GM19240 (cell line): ENCODE results near the gene PER2.
A peak's percentile ranks its signal among the peaks of the same experiment; 100 is the strongest.

Source experiments
- DNase-seq: peaks from one replicate; pipeline ENCODE4 v3.0.0; 2011; ENCODE audit warnings: low spot score; ENCODE audit not compliant: insufficient read length

Gene PER2

DNA sequence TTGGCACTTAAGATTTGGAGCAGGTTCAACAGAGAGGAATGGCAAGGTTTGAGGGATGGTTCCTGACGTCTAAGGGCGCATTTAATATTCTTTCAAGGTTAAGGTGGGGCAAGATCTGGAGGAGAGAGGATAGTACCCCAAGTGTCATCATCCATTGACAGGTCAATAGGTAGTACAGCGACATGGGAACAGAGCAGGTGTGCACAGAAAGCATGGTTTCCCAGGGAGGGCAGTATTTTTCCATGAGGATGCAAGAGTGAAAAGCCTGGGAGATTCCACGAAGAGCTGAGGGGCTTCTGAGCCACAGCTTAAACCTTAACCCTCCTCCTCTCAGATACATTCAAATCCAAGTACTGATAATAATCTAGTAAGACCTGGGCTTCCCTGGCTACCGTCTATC, 57.7 kb downstream of the PER2 start:
- DNase-seq: no peak

DNA sequence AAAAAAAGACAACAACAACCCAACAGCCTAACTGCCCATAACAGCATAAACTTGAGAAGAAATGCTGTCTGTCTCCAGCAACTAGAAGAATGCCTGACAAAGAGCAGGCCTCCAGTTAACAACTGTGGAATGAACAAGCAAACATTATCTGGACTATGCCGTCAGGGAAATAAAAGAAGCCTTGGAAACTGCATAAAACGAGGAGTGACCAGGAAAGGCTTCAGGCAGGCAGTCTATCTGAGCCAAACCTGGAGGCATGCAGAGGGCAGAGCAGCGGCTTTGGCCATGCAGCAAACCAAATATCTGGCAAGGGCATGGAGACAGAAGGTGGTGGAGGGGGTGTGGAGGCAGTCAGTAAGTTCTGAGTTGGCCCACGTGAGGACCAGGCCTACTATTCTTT, 59.7 kb downstream of the PER2 start:
- no peak for DNase-seq

DNA sequence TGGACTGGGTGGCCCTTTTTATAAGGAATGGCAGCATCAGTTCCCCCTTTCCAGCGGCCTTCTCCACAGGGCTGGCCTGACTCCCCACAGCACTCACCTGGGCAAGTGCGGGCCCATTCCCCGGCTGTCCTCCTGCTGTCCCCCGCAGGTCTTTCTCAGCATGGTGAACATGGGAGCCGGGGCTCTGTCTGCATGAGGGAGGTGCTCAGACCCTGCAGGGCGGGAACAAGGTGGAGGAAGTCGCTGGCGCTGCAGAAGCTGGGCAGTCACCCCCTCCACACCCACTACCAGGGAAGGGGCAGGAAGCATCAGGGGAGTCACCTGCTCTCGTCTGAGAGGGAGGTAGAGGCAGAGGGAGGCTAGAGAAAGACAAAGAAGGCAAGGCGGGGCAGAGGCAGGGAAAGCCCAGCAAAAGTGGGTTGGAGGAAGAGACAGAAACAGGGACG, 60.8 kb downstream of the PER2 start:
- no peak for DNase-seq

DNA sequence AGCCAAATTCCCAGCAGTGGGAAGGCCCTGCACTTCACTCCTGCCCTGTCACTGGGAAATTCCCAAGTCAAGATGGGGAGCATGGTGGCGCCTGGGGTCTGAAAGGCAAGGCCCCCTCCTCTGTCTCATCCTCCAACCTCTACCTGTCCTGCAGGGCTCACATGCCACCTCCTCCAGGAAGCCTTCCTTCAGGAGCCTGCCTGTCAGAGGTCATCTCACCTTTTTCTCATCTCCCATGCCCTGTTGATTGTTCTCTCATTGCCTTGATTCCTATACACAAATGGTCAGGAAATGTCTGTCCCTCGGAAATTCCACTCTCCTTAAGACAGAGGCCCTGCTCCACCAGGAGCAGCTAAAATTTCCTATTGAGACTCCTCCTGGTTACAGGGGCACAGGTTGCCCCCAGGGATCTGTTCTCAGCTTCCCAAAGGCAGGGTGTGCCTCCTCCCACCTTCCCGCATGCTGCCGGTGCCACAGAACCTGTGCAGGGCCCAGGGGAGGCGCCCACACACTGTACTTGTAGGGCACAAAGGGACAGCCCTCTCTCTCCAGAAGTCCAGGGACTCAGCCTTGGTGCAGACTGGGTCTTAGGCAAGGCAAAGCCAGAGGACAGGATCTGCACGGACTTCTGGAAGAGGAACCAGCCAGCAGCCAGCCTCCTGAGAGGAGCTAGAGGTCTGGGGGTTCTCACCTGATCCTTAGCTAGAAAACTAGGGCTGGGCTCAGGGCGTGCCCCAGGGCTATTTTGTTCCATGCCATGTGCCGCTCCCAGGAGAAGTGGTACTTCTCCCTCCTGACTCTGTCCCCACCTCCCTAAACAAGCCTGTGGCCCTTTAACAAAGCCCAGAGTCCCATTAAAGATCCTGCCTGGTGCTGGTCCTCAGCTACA, 61.5 kb downstream of the PER2 start:
- no peak for DNase-seq

DNA sequence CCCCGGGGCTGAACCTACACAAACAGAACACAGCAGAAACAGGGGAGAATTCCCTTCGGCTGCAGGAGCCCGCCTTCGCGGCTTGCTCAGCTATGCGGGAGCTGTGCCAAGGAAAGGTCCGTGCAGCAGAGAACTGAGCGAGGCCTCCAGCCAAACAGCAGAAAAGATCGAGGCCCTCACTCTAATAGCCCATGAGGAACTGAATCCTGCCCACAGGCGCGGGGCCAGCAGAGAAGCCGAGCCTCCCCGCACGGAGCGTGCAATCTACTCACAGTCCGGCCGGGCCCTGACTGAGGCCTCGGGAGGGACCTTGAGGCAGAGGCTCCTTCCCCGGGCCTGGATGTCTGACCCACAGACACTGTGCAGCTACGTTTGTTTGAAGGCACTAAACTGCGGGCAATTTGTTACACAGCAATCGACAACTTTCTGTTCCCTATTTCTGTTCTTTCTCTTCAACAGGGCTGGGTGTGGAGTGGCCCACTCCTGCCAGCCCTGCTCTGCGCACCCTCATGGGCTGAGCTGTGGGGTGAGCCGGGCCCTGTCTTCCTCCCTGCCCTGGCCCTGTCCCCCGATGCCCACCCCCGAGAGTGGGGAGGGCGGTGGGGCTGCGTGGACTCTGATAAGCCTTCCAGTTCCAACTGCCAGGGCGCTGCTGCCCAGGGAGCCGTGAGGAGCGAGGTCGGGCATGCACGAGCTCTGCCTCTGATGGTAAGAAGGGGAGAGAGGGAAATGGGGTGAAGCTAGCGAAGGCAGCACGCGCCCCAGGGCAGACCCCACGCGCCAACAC, 62.3 kb downstream of the PER2 start:
- no peak for DNase-seq

DNA sequence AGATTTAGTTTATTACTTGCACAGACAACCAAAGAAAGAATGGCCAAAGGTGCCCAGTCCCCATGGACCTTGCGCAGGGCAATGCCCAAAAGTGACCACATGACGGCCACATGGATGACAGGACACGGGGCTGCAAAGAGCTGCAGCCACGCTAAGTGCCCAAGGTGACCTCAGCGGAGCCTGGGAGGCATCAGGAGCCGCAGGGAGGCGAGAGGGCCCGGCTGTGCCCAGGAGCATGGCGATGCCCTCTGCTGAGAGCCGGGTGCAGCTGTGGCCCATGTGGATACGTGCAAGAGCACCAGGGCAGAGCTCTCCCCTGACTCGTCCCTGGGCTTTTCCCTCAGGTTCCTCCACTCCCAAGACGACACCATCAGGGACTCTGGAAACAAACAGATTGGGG, 63.3 kb downstream of the PER2 start:
- DNase-seq: no peak

DNA sequence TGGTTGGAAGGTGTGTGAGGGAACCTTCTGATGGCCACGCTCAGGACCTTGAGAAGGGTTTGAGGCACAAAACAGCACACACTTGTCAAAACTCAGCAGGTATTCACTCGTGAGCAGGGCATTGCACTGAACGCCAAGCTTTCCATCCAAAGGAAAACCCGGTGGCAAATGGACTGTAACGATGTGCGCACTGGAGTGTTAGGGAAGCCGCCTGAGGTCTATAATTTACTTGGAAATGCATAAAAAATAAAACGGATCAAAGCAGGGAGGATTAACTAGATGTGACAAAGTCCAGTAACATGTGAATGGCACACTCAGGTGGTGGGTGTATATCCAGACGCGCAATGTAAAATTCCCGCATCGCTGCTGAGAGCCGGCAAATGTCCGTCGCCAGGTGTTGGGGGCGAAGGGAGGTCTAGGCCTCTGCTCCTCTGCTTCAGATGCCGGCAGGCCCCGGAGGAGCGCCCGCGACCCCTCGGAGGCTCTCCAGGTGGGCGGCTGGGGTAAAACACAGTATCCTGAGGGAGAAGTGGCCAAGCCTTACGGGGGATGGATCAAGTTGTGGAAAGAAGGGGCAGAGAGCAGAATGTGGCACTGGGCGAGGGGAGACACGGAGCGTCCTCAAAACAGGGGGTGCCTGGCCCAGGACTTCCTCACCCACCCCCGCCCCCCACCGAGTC, 63.9 kb downstream of the PER2 start:
- DNase-seq: no peak

DNA sequence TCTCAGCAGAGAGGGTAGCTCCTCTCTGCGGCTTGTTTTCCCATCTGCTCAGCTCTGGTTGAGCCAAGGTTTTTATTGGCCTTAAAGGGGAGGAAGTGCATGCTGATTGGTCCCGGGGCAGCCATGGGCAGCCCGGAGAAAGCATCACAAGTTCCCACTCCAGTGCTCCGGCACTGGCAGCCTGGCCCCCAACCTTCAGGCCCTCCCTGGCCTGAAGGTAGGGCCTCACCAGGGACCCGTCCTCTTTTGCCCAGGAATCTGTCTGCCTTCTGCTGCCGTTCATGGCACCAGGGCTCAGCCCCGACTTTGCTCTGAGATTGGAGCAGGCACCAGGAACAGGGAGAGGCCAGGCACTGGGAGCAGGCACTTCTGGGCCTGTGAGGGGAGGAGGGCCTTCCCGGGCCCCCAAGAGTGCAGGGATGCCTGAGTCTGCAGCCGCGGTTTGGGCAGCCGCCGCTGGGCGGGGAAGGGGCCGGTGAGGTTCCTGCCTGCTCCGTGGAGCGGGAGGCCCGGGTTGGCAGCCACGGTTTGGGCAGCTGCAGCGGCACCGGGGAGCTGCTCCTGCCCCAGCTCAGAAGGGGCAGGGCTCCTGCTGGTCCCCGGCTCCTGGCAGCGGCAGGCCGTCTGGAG, 67.4 kb downstream of the PER2 start:
- DNase-seq: no peak

DNA sequence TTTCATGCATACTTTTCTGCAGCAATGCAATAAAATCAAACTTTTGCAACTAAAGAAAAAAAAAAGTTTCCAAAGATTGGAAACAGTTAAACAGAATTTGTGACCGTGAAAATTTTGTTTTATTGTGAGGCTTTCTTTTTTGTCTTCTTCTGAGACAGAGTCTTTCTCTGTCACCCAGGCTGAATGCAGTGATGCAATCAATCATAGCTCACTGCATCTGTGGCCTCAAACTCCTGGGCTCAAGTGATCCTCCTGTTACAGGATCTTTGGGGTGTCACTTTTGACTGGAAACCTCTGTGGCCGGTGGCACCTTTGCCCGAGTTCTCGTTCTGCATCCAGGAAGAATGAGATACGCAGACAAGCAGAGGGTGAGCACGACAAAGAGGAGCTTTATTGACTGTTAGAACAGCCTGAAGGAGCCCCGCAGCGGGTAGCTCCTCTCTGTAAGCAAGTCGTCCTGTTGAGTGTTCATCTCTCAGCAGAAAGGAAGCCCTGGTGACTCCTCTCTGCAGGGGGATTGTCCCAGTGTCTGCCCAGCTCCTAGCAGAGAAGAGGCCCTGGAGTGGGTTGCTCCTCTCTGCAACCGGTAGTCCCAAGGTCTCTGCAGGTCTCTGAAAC, 68.0 kb downstream of the PER2 start:
- DNase-seq: no peak

DNA sequence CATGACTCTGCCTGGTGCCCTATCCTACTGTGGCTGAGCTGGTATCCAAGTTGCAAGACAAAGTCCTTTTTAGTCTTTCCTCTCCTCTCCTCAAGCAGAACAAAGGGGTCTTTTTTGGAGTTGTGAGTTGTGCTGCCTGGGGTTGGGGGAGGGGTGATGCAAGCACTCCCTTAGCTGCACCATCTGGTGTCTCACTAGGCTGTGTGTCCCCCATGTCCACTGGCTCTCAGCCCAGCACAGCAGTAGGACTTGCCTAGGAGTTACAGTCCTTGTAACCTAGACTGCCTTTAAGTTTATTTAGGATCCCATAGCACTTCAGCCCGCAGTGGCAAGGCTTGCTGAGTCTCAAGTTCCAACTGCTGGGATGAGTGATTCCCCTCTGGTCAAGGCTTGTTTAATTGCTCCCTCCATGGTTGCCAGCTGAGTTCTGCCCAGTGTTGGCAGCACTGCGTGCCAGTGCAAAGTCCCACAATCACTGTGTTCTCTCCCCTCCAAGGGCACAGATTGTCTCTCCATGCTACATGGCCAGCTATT, 71.7 kb downstream of the PER2 start:
- DNase-seq: no peak

DNA sequence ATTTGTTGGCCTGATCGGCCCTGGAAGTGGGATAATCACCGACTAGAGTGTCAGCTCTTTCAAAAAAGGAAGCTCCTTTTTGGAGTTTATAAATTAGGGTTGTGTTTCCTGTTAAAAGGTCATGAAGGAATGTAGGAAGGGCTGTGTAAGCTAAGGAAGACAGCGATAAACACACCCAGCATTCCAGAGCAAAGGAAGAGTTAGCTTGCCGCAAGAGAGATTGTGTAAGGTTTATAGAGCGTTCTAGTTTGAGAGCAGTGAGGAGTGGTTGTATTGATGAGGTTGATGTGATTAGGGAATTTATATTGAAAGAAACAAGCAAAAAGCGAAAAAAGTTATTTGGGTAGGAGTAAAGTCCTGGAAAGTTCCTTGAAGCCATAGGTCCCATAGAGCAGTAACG, 81.4 kb downstream of the PER2 start:
- DNase-seq: no peak

DNA sequence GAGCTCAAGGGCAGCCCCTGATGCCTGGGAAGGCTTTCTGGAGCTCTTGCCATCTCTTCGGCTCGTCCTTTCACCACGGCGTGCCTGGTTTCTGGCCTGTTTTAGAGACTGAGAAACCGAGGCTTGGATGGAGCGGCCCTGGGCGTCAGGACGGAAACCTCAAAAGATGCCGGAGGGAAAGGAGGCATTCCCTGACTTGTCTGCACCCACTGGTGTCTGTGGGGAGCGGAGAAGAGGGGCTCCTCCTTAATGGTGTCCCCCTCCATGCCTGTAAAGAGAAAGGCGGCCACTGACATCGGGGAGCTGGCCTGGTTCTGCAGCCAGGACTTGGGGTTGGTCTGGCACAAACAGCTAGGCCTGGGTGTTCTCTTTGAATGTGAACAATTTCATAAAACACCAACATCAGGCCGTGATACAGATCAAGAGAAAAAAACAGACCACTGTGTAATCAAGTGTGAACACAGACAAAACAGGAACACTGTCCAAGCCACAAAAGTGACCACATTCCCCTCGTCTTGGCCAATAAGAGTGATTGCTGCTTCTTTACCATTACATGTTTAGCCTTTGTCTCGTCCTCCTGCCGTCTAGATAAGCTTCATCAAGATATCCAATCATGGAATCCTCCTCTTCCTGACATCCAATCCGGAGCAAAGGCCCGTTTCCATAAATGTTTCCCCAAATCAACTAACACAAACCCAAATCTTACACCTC, 84.3 kb downstream of the PER2 start:
- DNase-seq: no peak

DNA sequence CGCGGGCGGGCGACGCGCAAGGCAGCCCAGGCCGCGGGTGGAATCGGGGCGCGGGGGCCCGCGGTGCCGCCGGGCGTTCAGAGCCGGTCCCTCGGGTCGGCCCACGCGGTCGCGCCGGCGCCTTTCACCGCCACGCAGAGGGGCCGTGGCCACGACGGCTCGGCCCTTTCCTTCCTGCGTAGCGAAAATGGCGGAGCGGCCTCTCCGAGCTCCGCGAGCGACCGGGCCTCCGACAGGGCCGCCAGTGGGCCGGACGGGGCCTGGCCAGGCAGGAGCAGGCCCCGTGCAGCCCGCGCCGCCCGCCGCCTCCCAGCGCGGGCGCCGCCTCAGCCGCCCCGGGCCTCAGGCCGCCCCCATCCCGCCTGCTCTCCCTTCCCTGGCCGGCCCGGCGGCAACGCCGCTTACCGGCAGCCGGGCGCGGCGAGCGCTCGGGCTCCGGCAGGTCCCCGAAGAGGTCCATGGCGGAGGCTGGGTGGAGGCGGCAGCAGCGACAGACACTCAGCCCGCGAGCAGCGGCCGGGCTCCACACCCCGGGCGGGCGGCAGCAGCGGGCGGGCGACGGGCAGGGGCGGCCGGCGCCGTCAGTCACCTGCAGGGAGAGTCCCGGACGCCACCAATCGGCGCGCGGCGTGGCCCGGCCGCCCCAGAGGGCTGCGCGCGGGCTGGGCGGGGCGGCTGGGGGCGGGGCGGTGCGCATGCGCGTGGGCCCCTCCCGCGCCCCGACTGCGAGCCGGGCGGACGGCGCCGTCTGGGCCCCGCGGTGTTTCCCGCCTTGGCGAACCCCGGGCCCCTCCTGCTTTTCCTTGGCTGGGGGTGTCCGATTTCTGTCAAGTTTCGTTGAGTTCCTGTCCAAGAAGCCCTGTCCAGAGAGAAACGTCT, 85.1 kb downstream of the PER2 start, which contains the start of gene ILKAP:
Gene ILKAP (minus strand): TSS at position 602 of the 879 bp plus-strand sequence. CDS start 142 bp downstream, at position 460.
- DNase-seq: peak; percentile 98

DNA sequence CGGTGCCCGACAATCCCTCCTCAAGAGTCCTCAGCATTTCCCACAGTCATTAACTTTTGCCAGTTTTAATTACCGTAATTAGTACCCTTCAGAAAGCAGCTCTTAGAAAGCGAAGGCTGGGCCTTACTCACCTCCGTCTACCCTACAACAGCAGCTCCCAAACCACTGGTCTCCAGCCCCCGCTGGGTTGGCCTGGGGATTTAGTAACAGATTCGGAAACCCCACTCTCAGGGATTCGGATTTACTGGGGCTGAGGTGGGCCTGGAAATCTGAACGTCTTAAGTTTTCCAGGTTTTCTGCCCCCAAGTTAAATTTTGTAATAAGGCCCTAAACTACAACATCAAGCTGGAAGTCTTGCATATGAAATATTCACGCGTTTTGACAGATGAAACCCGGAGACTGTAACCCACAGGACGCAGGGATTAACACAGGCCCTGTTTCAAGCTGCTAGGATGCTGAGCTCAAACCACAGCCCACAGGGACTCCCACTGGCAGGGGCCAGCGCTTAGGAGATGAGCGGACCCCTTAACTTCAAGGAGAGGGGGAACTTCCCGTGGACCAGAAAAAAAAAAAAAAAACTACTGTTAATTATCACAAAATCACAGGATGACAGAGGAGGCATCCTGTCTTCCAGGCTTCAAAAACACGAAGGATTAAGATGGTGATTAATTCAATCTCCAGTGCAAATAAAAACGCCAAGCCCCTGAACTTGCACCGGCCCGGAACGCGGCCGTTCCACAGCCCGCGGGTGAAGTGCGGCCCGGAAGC, 85.9 kb downstream of the PER2 start:
- DNase-seq: no peak
